Duodenal mucosa (tissue), 2 donors: ENCODE results near the gene SGMS1.

ENCODE experiments used
- H3K27ac ChIP-seq: one replicate; pipeline ENCODE4 v1.7.0; 2013; ENCODE audit warnings: low read depth, low read length
- H3K27me3 ChIP-seq, 2 donors: one replicate each; pipeline ENCODE4 v1.7.0; 2013; ENCODE audit warnings: low read length in 2 of 2, control low read depth in 1 of 2; ENCODE audit not compliant: insufficient read depth in 2 of 2, control insufficient read depth in 1 of 2
- H3K36me3 ChIP-seq, 2 donors: one replicate each; pipeline ENCODE4 v1.7.0; 2013; ENCODE audit warnings: low read length in 2 of 2, control low read depth in 1 of 2; ENCODE audit not compliant: insufficient read depth in 2 of 2, control insufficient read depth in 1 of 2
- H3K4me1 ChIP-seq, 2 donors: one replicate each; pipeline ENCODE4 v1.7.0; 2013; ENCODE audit warnings: low read length in 2 of 2, control low read depth in 1 of 2; ENCODE audit not compliant: insufficient read depth in 2 of 2, control insufficient read depth in 1 of 2
- H3K4me3 ChIP-seq, 2 donors: one replicate each; pipeline ENCODE4 v1.7.0; 2013; ENCODE audit warnings: low read length in 2 of 2, low read depth in 1 of 2
- H3K9ac ChIP-seq, 2 donors: one replicate each; pipeline ENCODE4 v1.7.0; 2013; ENCODE audit warnings: low read length in 2 of 2, low read depth in 1 of 2
- H3K9me3 ChIP-seq, 2 donors: one replicate each; pipeline ENCODE4 v1.7.0; 2013; ENCODE audit warnings: low read length in 2 of 2, control low read depth in 1 of 2; ENCODE audit not compliant: control insufficient read depth in 1 of 2

Gene SGMS1

DNA sequence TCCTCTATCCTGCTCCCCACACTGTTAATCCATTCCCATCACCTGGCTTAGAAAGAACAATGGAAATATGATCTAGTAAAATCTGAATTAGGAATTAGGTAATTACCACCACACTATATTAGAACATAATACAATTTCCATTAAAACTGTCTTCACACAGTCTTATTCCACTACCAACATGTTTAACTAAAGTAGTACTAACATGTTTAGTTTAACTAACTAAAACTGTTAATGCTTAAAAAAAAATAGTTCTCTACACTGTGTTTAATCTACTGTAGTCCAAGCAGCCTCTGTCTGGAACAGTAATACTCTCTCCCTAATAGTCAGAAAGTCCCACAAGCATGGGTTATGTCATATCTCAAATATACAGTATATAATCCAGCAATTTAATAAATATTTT, 150.8 kb downstream of the SGMS1 start:
- Histone ChIP-seq H3K4me3 (no peak overlapping the region), H3K27ac (no peak overlapping the region), H3K4me1 (peaks cover 33 to 37% of the 10 kb centered on the region in 2 donors), H3K9ac (no peak overlapping the region), H3K36me3 (peaks cover 3 to 7% of the 10 kb centered on the region in 2 donors), H3K9me3 (no peaks in the 10 kb centered on the region), H3K27me3 (no peaks in the 10 kb centered on the region)

DNA sequence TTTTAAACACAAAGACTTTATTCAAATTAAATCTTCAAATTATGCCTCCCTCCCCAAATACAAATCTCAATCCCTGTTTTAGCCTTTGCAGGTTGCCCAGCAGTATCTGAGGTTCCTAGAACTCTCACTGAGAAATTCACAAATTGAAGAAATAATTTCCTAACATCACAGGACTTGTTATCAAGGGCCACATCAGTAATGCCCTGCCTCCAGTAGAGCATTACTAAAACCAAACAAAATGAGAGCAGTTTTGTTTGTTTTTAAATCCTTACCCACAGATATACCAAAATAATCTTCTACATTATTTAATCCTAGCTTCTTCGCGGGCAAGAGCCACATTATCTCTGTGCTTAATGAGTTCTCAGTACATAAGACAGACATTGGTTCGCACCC, 152.2 kb downstream of the SGMS1 start:
- H3K9me3 ChIP-seq: no peaks in the 10 kb centered on the region
- no peak overlapping the region for H3K27ac ChIP-seq
- peaks cover 0 to 4% of the 10 kb centered on the region in 2 donors for H3K36me3 ChIP-seq
- H3K4me3 ChIP-seq: no peak overlapping the region
- no peaks in the 10 kb centered on the region for H3K27me3 ChIP-seq
- no peak overlapping the region for H3K9ac ChIP-seq
- peaks cover 37 to 43% of the 10 kb centered on the region in 2 donors for H3K4me1 ChIP-seq

DNA sequence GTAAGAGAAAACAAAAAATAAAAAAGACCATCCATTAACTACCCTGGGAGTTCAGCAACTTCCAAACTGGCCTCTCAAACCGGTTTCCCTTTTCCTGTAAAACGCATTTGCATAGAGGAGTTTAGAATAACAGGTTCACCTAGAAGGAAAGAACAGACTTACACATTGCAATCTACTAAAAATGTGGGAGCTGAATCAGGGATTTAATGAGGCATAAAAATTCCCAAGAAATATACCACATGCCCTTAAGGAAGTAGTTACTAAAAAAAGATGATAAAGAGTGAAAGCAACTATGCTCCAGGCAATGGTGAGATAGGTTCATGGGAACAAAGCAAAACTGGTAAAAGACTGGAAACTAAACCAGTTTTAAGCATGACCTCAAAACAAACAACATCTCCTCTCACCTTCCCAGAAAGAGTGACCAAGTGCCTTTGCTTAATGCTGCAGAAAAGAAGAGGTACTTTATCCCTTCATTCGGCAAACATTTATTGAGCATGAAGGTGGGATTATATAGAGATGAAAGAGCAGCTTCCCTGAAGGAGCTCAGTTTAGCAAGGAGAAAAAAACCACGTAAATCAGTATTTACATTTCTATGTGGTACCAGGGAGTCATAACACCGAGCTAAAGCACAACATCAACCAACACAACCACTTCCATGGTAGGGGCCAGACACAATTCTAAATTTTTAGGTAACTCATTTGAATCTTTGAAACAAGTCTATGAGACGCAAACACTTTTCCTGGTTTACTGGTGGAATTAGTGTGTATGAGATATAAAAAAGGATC, 152.8 kb downstream of the SGMS1 start:
- H3K4me1 ChIP-seq: peaks cover 37 to 43% of the 10 kb centered on the region in 2 donors
- H3K27me3 ChIP-seq: no peaks in the 10 kb centered on the region
- no peaks in the 10 kb centered on the region for H3K9me3 ChIP-seq
- no peak overlapping the region for H3K4me3 ChIP-seq
- H3K9ac ChIP-seq: no peak overlapping the region
- no peak overlapping the region for H3K27ac ChIP-seq
- H3K36me3 ChIP-seq: peaks cover 0 to 4% of the 10 kb centered on the region in 2 donors

DNA sequence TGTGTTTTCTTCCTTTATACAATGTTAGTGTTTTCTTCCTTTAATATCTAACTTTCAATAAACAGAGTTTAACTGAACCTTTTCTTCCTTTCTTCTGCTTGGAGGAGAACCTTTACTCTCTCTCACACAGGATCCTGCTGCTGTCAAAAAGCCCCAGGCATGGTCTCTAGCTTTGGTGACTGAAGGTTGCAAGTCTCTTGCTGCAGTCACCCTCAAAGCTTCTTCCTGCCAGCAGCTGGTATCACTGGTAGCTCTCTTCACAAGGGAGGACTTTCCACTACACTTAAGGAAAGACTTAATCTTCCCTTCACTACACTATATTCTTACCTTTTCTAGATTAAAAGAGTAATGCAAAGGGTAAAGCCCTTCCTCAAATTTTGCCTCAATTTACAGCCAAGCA, 153.4 kb downstream of the SGMS1 start:
- Histone ChIP-seq H3K9me3 (no peaks in the 10 kb centered on the region), H3K27me3 (no peaks in the 10 kb centered on the region), H3K9ac (no peak overlapping the region), H3K4me1 (peaks cover 37 to 43% of the 10 kb centered on the region in 2 donors), H3K36me3 (peaks cover 0 to 2% of the 10 kb centered on the region in 2 donors), H3K4me3 (peak overlapping the region in 1 of 2 donors; percentile 7), H3K27ac (no peak overlapping the region)

DNA sequence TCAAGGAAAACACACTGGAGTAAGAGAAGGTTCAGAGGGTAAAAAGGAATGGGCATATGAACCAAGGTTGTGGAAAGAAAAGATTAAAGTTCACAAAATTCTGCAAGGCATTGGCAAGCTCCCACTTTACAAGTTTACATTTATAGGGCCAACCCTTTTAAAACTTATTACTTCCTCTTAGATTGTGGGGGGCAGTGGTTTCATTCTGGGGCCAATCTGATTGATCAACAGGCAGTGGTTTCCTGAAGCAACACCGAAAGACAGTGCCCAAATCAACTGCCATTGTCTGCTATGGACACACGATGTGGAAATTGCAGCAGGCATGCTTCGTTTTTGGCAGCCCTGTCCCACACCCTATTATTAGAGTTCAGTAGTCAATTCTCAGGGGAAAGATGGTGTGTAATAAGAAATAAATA, 154.0 kb downstream of the SGMS1 start:
- Histone ChIP-seq H3K4me1 (peaks cover 37 to 43% of the 10 kb centered on the region in 2 donors), H3K9me3 (no peaks in the 10 kb centered on the region), H3K36me3 (no peaks in the 10 kb centered on the region), H3K9ac (no peak overlapping the region), H3K4me3 (peak overlapping the region in 1 of 2 donors; percentile 14), H3K27ac (no peak overlapping the region), H3K27me3 (no peaks in the 10 kb centered on the region)

DNA sequence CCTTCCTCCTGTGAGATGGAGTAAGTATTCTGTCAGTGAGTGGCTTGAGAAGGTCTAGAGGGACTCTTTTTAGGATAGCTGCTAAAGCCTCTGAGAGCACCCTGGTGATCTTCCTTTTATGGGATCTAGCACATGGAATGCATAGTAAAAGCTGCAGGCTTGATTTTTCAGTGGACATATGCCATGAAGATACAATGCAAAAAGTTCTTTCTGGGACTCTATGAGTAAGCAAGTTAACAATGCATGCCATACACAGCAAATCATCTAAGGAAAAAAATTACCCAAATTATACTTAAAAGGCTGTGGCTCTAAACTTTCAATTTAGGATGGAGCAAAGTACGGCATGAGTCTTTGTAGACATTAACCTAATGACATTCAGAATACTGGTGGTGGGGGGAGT, 154.5 kb downstream of the SGMS1 start:
- H3K4me1 ChIP-seq: peaks cover 37 to 43% of the 10 kb centered on the region in 2 donors
- H3K27ac ChIP-seq: no peak overlapping the region
- H3K36me3 ChIP-seq: no peaks in the 10 kb centered on the region

DNA sequence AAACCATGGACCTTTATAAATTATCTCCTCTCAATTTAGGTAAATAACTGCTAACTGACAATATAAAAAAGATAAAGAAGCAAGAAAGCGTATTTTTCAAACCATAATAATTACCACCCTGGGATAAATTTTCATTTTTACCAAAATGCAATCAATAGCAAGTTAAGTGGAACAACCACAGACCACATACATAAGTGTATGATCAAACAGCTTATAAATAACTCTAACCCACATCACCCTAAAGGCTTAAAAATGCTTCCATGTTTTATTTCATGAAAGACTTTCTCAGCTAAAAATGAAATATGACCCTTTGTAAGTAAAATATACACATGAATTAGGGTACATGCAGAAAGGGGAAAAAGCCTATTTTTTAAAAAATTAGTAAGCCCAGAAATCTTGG, 156.5 kb downstream of the SGMS1 start:
- no peaks in the 10 kb centered on the region for H3K27me3 ChIP-seq
- no peak overlapping the region for H3K4me3 ChIP-seq
- peaks cover 39 to 43% of the 10 kb centered on the region in 2 donors for H3K4me1 ChIP-seq
- no peak overlapping the region for H3K27ac ChIP-seq
- H3K9me3 ChIP-seq: no peaks in the 10 kb centered on the region
- H3K9ac ChIP-seq: no peak overlapping the region
- H3K36me3 ChIP-seq: no peaks in the 10 kb centered on the region

More for the DNA sequence above, 154.5 kb downstream of the SGMS1 start:
- H3K4me3 ChIP-seq: peak overlapping the region in 1 of 2 donors; percentile 30
- no peaks in the 10 kb centered on the region for H3K27me3 ChIP-seq
- no peaks in the 10 kb centered on the region for H3K9me3 ChIP-seq
- H3K9ac ChIP-seq: no peak overlapping the region

DNA sequence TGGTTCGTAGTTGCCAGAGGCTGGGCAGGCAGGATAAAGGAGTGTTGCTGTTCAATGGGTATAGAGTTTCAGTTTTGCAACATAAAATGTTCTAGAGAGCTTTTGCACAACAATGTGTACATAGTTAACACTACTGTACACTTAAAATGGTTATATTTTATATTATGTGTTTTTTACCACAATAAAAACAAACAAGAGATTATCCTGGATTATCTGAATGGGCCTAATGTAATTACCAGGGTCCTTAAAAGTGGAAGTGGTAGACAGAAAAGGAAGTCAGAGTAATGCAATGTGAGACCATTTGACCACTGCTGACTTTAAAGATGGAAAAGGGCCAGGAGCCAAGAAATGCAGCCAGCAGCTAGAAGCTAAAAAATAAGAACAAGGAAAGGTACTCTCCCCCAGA, 159.7 kb downstream of the SGMS1 start:
- Histone ChIP-seq H3K9ac (no peak overlapping the region), H3K4me1 (peaks cover 22 to 37% of the 10 kb centered on the region in 2 donors), H3K4me3 (no peak overlapping the region), H3K36me3 (peaks cover 6 to 9% of the 10 kb centered on the region in 2 donors), H3K27me3 (no peaks in the 10 kb centered on the region), H3K27ac (no peak overlapping the region), H3K9me3 (no peaks in the 10 kb centered on the region)

DNA sequence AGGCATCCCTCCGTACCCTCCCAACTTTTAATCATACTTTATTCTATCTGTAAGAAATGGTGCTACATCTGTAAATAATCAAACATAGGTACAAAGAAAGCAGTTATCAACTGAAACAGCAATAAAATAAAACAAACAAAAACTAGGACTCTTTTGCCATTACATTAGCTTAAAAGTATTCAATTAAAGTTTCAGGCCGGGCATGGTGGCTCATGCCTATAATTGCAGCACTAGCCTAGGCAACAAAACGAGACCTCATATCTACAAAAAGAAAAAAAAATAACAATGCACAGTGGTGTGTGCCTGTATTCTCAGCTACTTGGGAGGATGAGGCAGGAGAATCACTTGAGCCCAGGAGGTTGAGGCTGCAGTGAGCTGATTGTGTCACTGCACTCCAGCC, 161.9 kb downstream of the SGMS1 start:
- Histone ChIP-seq H3K4me1 (peaks cover 8 to 22% of the 10 kb centered on the region in 2 donors), H3K27ac (no peak overlapping the region), H3K36me3 (peaks cover 6 to 9% of the 10 kb centered on the region in 2 donors), H3K9ac (no peak overlapping the region), H3K4me3 (no peak overlapping the region), H3K27me3 (no peaks in the 10 kb centered on the region), H3K9me3 (no peaks in the 10 kb centered on the region)

DNA sequence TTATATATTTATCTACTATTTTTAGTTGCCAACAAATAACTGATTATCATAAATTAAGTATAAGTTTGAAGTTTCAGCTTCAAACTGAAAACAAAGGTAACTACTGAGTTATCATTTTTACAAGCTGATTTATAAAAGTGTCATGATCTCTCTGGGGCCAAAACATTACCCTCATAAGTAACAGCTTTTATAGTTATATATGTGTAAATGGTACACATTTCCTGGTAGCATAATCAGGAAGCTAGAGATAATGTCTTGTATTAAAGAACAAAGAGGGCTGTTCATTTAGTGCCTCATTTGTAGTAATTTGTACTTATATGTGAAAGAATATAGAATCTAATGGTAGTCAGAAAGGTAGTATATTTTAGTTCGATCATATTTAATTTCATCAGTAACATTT, 162.6 kb downstream of the SGMS1 start:
- no peak overlapping the region for H3K4me3 ChIP-seq
- peaks cover 8 to 22% of the 10 kb centered on the region in 2 donors for H3K4me1 ChIP-seq
- H3K27ac ChIP-seq: no peak overlapping the region
- H3K36me3 ChIP-seq: peaks cover 6 to 9% of the 10 kb centered on the region in 2 donors
- no peaks in the 10 kb centered on the region for H3K9me3 ChIP-seq
- no peak overlapping the region for H3K9ac ChIP-seq
- no peaks in the 10 kb centered on the region for H3K27me3 ChIP-seq
